ENCODE results near the gene PLCD3.

PLCD3 gene

DNA sequence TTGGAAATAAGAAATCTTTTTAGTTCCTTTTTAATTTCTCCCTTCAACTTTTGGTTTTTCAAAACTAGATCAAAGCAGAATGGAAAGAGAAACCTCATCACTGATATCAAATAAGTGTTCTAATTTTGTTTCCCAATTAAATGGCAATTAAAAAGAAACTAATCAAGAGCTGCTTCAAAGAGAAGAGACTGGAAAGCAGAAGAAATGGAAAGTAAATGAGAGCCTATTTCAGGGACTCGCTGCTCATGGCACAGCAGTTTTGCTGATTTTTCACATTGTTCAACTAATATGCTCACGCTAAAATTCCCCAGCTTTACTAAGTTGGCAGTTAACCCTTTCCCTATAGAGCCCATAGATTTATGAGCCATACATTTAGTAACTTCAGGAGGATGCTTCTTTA, 64.7 kb downstream of the PLCD3 start:
- DNase-seq = no peak

DNA sequence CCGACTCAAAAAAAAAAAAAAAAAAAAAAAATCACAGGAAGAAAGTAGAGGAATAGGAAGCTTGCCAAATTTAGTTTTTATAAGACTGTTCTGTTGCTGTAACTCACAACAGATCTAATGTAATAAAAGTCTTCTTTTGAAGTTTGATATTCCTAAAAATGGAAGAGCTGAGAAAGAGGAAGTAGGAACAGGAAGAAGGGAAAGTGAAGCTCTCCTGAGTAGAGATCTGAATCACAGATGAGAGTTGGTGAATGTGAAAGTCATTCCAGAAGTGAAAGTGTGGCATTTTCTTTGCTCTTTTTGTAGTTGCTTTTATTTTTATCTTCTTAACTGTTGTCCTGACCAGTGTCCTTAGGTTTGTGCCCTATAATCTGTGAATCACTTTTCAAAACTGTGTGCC, 69.1 kb downstream of the PLCD3 start:
- DNase-seq = no peak

DNA sequence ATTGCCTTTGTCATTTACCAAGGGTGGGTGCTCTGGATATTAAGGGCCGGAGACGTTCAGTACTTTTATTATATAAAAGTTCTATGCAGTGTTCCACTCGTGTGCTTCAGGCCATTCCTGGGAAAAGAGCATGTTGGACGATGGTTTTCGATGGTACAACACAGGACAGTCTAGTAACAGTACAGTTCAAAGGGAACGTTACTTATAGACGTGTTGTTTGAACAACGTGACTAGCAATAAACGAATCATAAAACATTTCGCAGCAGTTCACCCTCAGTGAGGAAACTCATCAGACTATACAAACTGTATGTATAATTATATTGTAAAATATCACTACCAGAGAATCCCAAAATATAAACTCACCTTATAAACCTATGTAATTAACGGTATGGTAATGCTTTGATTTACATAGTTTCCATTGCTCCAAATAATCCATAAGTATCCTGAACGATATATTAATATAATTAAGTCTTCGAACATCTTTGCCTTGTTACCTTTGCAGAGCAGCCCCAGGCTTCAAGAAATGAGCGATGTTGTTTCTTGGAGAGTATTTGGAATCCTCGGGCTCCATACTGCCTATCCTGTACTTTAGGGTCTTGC, 70.6 kb downstream of the PLCD3 start:
- DNase-seq = no peak

- peak; percentile 95 for DNase-seq
Measured at GRCh38 chr17:45060797-45061605, 71.3 kb downstream of the PLCD3 start, which contains the start of gene NMT1. Gene NMT1 (plus strand): TSS chr17:45061317. CDS start chr17:45061330, 13 bp downstream.

- no peak for DNase-seq
Measured at GRCh38 chr17:45060382-45060796, 71.9 kb downstream of the PLCD3 start.
